Trophoblast cell (in vitro differentiated cells and primary cell): ENCODE results near the gene FHIT.
A peak's percentile ranks its signal among the peaks of the same experiment; 100 is the strongest.

Experiments
- DNase-seq, 2 donors: peaks; one replicate each; pipeline ENCODE4 v3.0.0-alpha.2; 2016
- H2AFZ ChIP-seq: 2 replicates; pipeline ENCODE4 v1.6.1; 2013; ENCODE audit warnings: low read length, moderate library complexity, mild to moderate bottlenecking; ENCODE audit not compliant: insufficient read depth, poor library complexity
- H2AK5ac ChIP-seq: 2 replicates; pipeline ENCODE4 v1.6.1; 2013; ENCODE audit warnings: mild to moderate bottlenecking, low read length
- H2BK120ac ChIP-seq: 2 replicates; pipeline ENCODE4 v1.6.1; 2013; ENCODE audit warnings: low read length, mild to moderate bottlenecking, moderate library complexity; ENCODE audit not compliant: insufficient read depth, poor library complexity
- H2BK12ac ChIP-seq: 2 replicates; pipeline ENCODE4 v1.6.1; 2013; ENCODE audit warnings: mild to moderate bottlenecking, low read length, moderate library complexity
- H2BK5ac ChIP-seq: 2 replicates; pipeline ENCODE4 v1.6.1; 2013; ENCODE audit warnings: low read length, low read depth, moderate library complexity, mild to moderate bottlenecking; ENCODE audit not compliant: poor library complexity
- H3K14ac ChIP-seq: 2 replicates; pipeline ENCODE4 v1.6.1; 2013; ENCODE audit warnings: mild to moderate bottlenecking, low read length
- H3K18ac ChIP-seq: 2 replicates; pipeline ENCODE4 v1.6.1; 2013; ENCODE audit warnings: mild to moderate bottlenecking, low read length
- H3K23ac ChIP-seq: 2 replicates; pipeline ENCODE4 v1.6.1; 2013; ENCODE audit warnings: low read length
- H3K27ac ChIP-seq: 2 replicates; pipeline ENCODE4 v1.5.1; 2013; ENCODE audit warnings: low read depth, mild to moderate bottlenecking, inconsistent platforms, low read length, moderate library complexity
- H3K27me3 ChIP-seq: 2 replicates; pipeline ENCODE4 v1.6.1; 2013; ENCODE audit warnings: inconsistent platforms, mild to moderate bottlenecking, low read length, moderate library complexity; ENCODE audit not compliant: insufficient read depth
- H3K36me3 ChIP-seq, 2 experiments: 1 replicate in 1 of 2; 2 replicates in 1 of 2; pipeline ENCODE4 v1.6.1; 2013; ENCODE audit warnings: low read length in 2 of 2, mild to moderate bottlenecking in 2 of 2, moderate library complexity in 1 of 2; ENCODE audit not compliant: insufficient read depth in 2 of 2, control insufficient read depth in 1 of 2
- H3K4ac ChIP-seq: 2 replicates; pipeline ENCODE4 v1.6.1; 2013; ENCODE audit warnings: low read depth, mild to moderate bottlenecking, low read length, moderate library complexity
- H3K4me1 ChIP-seq, 2 experiments: 1 replicate in 1 of 2; 2 replicates in 1 of 2; pipeline ENCODE4 v1.6.1; 2013; ENCODE audit warnings: low read length in 2 of 2, mild to moderate bottlenecking in 2 of 2, moderate library complexity in 1 of 2; ENCODE audit not compliant: insufficient read depth in 2 of 2, control insufficient read depth in 1 of 2
- H3K4me2 ChIP-seq: 2 replicates; pipeline ENCODE4 v1.6.1; 2013; ENCODE audit warnings: inconsistent platforms, mild to moderate bottlenecking, low read length, moderate library complexity
- H3K4me3 ChIP-seq: 2 replicates; pipeline ENCODE4 v1.5.1; 2013; ENCODE audit warnings: mild to moderate bottlenecking, low read depth, low read length, inconsistent platforms
- H3K79me1 ChIP-seq: one replicate; pipeline ENCODE4 v1.6.1; 2013; ENCODE audit warnings: low read length
- H3K79me2 ChIP-seq: 2 replicates; pipeline ENCODE4 v1.6.1; 2013; ENCODE audit warnings: low read length, mild to moderate bottlenecking; ENCODE audit not compliant: control insufficient read depth, insufficient read depth, poor library complexity
- H3K9ac ChIP-seq: 2 replicates; pipeline ENCODE4 v1.6.1; 2013; ENCODE audit warnings: mild to moderate bottlenecking, low read length
- H3K9me3 ChIP-seq: 2 replicates; pipeline ENCODE4 v1.6.1; 2013; ENCODE audit warnings: low read depth, mild to moderate bottlenecking, control low read depth, inconsistent platforms, low read length; ENCODE audit not compliant: insufficient read depth
- H4K12ac ChIP-seq: 2 replicates; pipeline ENCODE4 v1.6.1; 2013; ENCODE audit warnings: low read depth, mild to moderate bottlenecking, low read length, moderate library complexity
- H4K8ac ChIP-seq: 2 replicates; pipeline ENCODE4 v1.6.1; 2013; ENCODE audit warnings: low read depth, mild to moderate bottlenecking, low read length, moderate library complexity
- H4K91ac ChIP-seq: one replicate; pipeline ENCODE4 v1.6.1; 2013; ENCODE audit warnings: low read depth, mild to moderate bottlenecking, low read length, moderate library complexity
- WGBS: extraction: QIAGEN DNeasy Blood & Tissue Kit; methylation state at CpG from one replicate; pipeline ENCODE4 v1.1.7; 2013; ENCODE audit warnings: missing lambda C conversion rate; ENCODE audit not compliant: insufficient read length, insufficient coverage; ENCODE audit errors: extremely low coverage; 5-methylcytosine and 5-hydroxymethylcytosine counted together

Gene FHIT

DNA sequence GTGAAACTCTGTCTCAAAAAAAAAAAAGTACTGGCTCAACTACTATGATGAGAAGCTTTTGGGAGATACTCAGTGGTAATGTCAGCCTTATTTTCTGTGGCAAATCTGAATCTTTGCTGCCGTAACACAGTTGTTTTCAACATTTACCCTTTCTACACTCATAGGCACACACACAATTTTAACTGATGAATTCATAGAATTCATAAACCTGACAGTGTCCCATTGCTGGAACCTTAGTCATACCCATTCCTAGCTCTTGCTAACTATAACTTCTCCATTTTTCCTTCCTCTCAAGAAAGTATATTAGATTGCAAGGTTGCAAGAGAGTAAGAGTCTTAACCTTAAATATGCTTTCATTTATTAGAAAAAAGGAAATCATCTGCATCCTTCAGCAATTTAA lies 496.6 kb downstream of the FHIT start:
- no peak overlapping the region for H2BK5ac ChIP-seq
- peak overlapping the region; percentile 17 for H4K91ac ChIP-seq
- H2BK12ac ChIP-seq = no peak overlapping the region
- no peak overlapping the region for H4K12ac ChIP-seq
- H3K4me1 ChIP-seq = peaks cover 0 to 3% of the 10 kb centered on the region in 2 experiments
- H2AK5ac ChIP-seq = no peak overlapping the region
- H3K9ac ChIP-seq = no peak overlapping the region
- H3K79me2 ChIP-seq = no peaks in the 10 kb centered on the region
- H2BK120ac ChIP-seq = no peak overlapping the region
- H3K4me3 ChIP-seq = no peak overlapping the region
- H3K4ac ChIP-seq = no peak overlapping the region
- no peak overlapping the region for H3K23ac ChIP-seq
- WGBS = no CpG with 5 or more reads among the region's 1 CpG
- H3K4me2 ChIP-seq = no peak overlapping the region
- no peak overlapping the region for H3K18ac ChIP-seq
- no peak overlapping the region for H3K14ac ChIP-seq
- peaks cover 4% of the 10 kb centered on the region for H3K79me1 ChIP-seq
- H3K36me3 ChIP-seq = peaks cover 2% of the 10 kb centered on the region in 2 experiments
- peaks cover 3% of the 10 kb centered on the region for H3K9me3 ChIP-seq
- H2AFZ ChIP-seq = no peak overlapping the region
- H3K27me3 ChIP-seq = no peaks in the 10 kb centered on the region
- H4K8ac ChIP-seq = no peak overlapping the region
- peak in 1 of 2 donors; percentile 56 for DNase-seq
- H3K27ac ChIP-seq = no peak overlapping the region

- Histone ChIP-seq H4K12ac (no peak overlapping the region), H3K9ac (no peak overlapping the region), H3K23ac (no peak overlapping the region), H3K4me1 (peaks cover 0 to 3% of the 10 kb centered on the region in 2 experiments), H2BK12ac (no peak overlapping the region), H3K27ac (no peak overlapping the region), H3K4me3 (no peak overlapping the region), H3K36me3 (peaks cover 2% of the 10 kb centered on the region in 2 experiments), H3K79me1 (peaks cover 2% of the 10 kb centered on the region), H3K9me3 (peaks cover 3% of the 10 kb centered on the region), H3K18ac (no peak overlapping the region), H3K27me3 (no peaks in the 10 kb centered on the region), H2BK120ac (no peak overlapping the region), H3K14ac (no peak overlapping the region), H2AFZ (no peak overlapping the region), H2AK5ac (no peak overlapping the region), H3K4ac (no peak overlapping the region), H3K79me2 (no peaks in the 10 kb centered on the region), H2BK5ac (no peak overlapping the region), H3K4me2 (no peak overlapping the region), H4K8ac (no peak overlapping the region), H4K91ac (no peak overlapping the region)
- no peak for DNase-seq
- no CpG with 5 or more reads among the region's 3 CpGs for WGBS
Measured at GRCh38 chr3:60752809-60753208, 498.4 kb downstream of the FHIT start.

- Histone ChIP-seq H3K27ac (peak overlapping the region; percentile 43), H3K36me3 (peaks cover 2% of the 10 kb centered on the region in 2 experiments), H3K79me2 (peaks cover 2% of the 10 kb centered on the region), H3K4ac (no peak overlapping the region), H3K23ac (no peak overlapping the region), H3K9me3 (peaks cover 3% of the 10 kb centered on the region), H3K4me1 (peaks cover 8 to 9% of the 10 kb centered on the region in 2 experiments), H3K4me2 (no peak overlapping the region), H4K12ac (no peak overlapping the region), H2BK120ac (peak overlapping the region; percentile 66), H4K8ac (no peak overlapping the region), H3K79me1 (peaks cover 7% of the 10 kb centered on the region), H3K14ac (peak overlapping the region; percentile 66), H3K9ac (no peak overlapping the region), H2BK12ac (peak overlapping the region; percentile 42), H4K91ac (no peak overlapping the region), H3K27me3 (no peaks in the 10 kb centered on the region), H3K18ac (no peak overlapping the region), H2BK5ac (peak overlapping the region; percentile 9), H2AK5ac (peak overlapping the region; percentile 39), H2AFZ (no peak overlapping the region), H3K4me3 (no peak overlapping the region)
- WGBS = no CpG with 5 or more reads among the region's 3 CpGs
- peak; percentile 74 to 88 for DNase-seq
Measured at GRCh38 chr3:60746695-60747416, 504.4 kb downstream of the FHIT start.

DNA sequence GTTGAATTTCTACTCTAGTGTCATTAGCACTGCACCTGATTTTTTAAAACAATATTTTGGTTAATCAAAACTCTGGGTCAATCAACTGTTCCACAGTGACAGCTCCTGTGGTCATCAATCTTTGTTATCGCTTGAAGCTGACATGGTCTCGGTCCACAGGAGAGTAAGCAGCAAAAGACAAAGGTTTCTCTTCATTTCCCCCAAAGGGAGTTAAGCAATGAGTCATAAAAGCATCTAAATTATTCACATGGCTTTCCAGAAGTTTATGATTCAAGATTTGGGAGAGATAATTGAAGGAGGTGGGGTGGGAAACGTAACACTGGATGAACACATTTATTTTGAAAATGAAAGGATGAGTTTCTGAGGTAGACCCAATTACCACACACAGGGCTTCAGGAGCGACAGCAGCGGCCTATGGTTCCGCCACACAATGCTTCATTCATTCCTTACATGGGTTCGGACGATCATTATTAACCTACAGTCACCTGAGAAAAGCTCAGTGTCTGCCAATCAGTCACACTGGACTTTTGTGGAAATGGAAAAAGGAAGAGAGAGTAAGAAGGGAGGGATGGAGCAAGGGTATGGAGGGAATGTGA lies 505.1 kb downstream of the FHIT start:
- Histone ChIP-seq H3K36me3 (peaks cover 2% of the 10 kb centered on the region in 2 experiments), H3K14ac (peak overlapping the region; percentile 66), H3K18ac (no peak overlapping the region), H3K79me1 (peaks cover 7% of the 10 kb centered on the region), H3K9ac (no peak overlapping the region), H4K91ac (no peak overlapping the region), H2BK12ac (peak overlapping the region; percentile 42), H4K12ac (no peak overlapping the region), H3K23ac (no peak overlapping the region), H3K27ac (peak overlapping the region; percentile 43), H4K8ac (no peak overlapping the region), H3K4me2 (no peak overlapping the region), H3K4ac (no peak overlapping the region), H3K4me3 (no peak overlapping the region), H2AK5ac (peak overlapping the region; percentile 39), H3K4me1 (peaks cover 9 to 11% of the 10 kb centered on the region in 2 experiments), H3K9me3 (peaks cover 3% of the 10 kb centered on the region), H2AFZ (no peak overlapping the region), H3K27me3 (no peaks in the 10 kb centered on the region), H3K79me2 (peaks cover 2% of the 10 kb centered on the region), H2BK5ac (peak overlapping the region; percentile 9), H2BK120ac (peak overlapping the region; percentile 66)
- no CpG with 5 or more reads among the region's 8 CpGs for WGBS
- DNase-seq = peak in 1 of 2 donors; percentile 48
